Measurements from ENCODE around the gene DISC1. TPM values are rescaled to one million over a fixed set of nuclear protein-coding genes. Genes with fewer than 3 reads are reported as not detected.
"Not testable (repeated sequence)": the region's sequence is repeated elsewhere in the genome, so short reads cannot be mapped to it uniquely, and the experiment has no call there.

Gene DISC1
- total and polyA plus RNA-seq, 11 donors = 0.76 to 12.8 (median 4.3) TPM

- Histone ChIP-seq H3K4me3 (no peak overlapping the region), H3K36me3 (peaks cover 0 to 9% (median 0%) of the 10 kb centered on the region in 9 donors), H3K4me1 (peaks cover 0 to 7% (median 0%) of the 10 kb centered on the region in 12 donors), H3K9me3 (peaks cover 0 to 8% (median 0%) of the 10 kb centered on the region in 12 donors), H3K27ac (no peak overlapping the region), H3K27me3 (no peaks in the 10 kb centered on the region)
- intact Hi-C loops (cut with DNase I) = no loop called here
- WGBS, 4 donors = 96 to 98% (median 98%) methylated on average over 6 of the region's 6 CpGs
- TF ChIP-seq POLR2A (IDR thresholded peaks at IDR 0.05) (no peak), CTCF (IDR thresholded peaks at IDR 0.05) (no peak)
- ATAC-seq (no peak), DNase-seq (no peak)
Measured at GRCh38 chr1:231959225-231959884, 332.8 kb downstream of the DISC1 start.

- H3K4me3 ChIP-seq; H3K36me3 ChIP-seq; intact Hi-C loops (cut with DNase I); H3K9me3 ChIP-seq; H3K4me1 ChIP-seq; ATAC-seq; DNase-seq; H3K27me3 ChIP-seq; H3K27ac ChIP-seq: not testable (repeated sequence)
- WGBS, 4 donors = 88 to 96% (median 95%) methylated on average over 1 of the region's 1 CpG
Measured at GRCh38 chr1:231961801-231962200, 335.2 kb downstream of the DISC1 start.

GRCh38 chr1:231962636-231963035, 336.0 kb downstream of the DISC1 start:
- 89 to 97% (median 95%) methylated on average over 2 of the region's 2 CpGs for WGBS, 4 donors
- peaks cover 0 to 7% (median 0%) of the 10 kb centered on the region in 12 donors for H3K4me1 ChIP-seq
- no peak overlapping the region for H3K27ac ChIP-seq
- DNase-seq = no peak
- TF ChIP-seq CTCF (IDR thresholded peaks at IDR 0.05) (no peak), POLR2A (IDR thresholded peaks at IDR 0.05) (no peak)
- intact Hi-C loops (cut with DNase I) = no loop called here
- no peaks in the 10 kb centered on the region for H3K27me3 ChIP-seq
- no peak for ATAC-seq
- peaks cover 0 to 9% (median 0%) of the 10 kb centered on the region in 9 donors for H3K36me3 ChIP-seq
- H3K4me3 ChIP-seq = no peak overlapping the region
- no peaks in the 10 kb centered on the region for H3K9me3 ChIP-seq

- Histone ChIP-seq H3K4me3 (no peak overlapping the region), H3K27ac (no peak overlapping the region), H3K36me3 (peaks cover 0 to 9% (median 0%) of the 10 kb centered on the region in 9 donors), H3K4me1 (no peaks in the 10 kb centered on the region), H3K27me3 (no peaks in the 10 kb centered on the region), H3K9me3 (no peaks in the 10 kb centered on the region)
- intact Hi-C loops (cut with DNase I) = no loop called here
- WGBS, 4 donors = 96 to 100% (median 97%) methylated on average over 2 of the region's 2 CpGs
- DNase-seq (no peak), ATAC-seq (no peak)
- TF ChIP-seq POLR2A (IDR thresholded peaks at IDR 0.05) = no peak
- TF ChIP-seq CTCF (IDR thresholded peaks at IDR 0.05) = no peak
Measured at GRCh38 chr1:231964241-231964640, 337.7 kb downstream of the DISC1 start.

GRCh38 chr1:231964961-231965360, 338.4 kb downstream of the DISC1 start:
- TF ChIP-seq POLR2A (IDR thresholded peaks at IDR 0.05) = no peak
- no peak for TF ChIP-seq CTCF (IDR thresholded peaks at IDR 0.05)
- intact Hi-C loops (cut with DNase I) = no loop called here

More at GRCh38 chr1:231964961-231965360, 338.4 kb downstream of the DISC1 start:
- H3K27ac ChIP-seq = no peak overlapping the region
- ATAC-seq (no peak), DNase-seq (no peak)
- H3K4me1 ChIP-seq = no peaks in the 10 kb centered on the region
- no peaks in the 10 kb centered on the region for H3K27me3 ChIP-seq
- no peaks in the 10 kb centered on the region for H3K9me3 ChIP-seq
- no peak overlapping the region for H3K4me3 ChIP-seq
- peaks cover 0 to 5% (median 0%) of the 10 kb centered on the region in 9 donors for H3K36me3 ChIP-seq
